HuH-7 (cell line): ENCODE results near the gene SMPD1.

Experiments
- DNase-seq: peaks from one replicate; pipeline ENCODE4 v3.0.0; 2011; ENCODE audit warnings: low spot score

The SMPD1 gene

GRCh38 chr11:6389905-6390717 lies at the start of gene SMPD1:
Gene SMPD1 (plus strand): TSS chr11:6390474. CDS start chr11:6390599, 125 bp downstream.
- DNase-seq: peak; percentile 91

- no peak for DNase-seq
Observed at GRCh38 chr11:6345366-6345765, 44.9 kb upstream of the SMPD1 start.

GRCh38 chr11:6350043-6350442 lies 40.2 kb upstream of the SMPD1 start:
- no peak for DNase-seq

GRCh38 chr11:6350486-6350885 lies 39.8 kb upstream of the SMPD1 start:
- no peak for DNase-seq

- DNase-seq: no peak
Observed at GRCh38 chr11:6351782-6352382, 38.4 kb upstream of the SMPD1 start.

- DNase-seq: peak; percentile 81
Observed at GRCh38 chr11:6353367-6353987, 36.8 kb upstream of the SMPD1 start.

DNA sequence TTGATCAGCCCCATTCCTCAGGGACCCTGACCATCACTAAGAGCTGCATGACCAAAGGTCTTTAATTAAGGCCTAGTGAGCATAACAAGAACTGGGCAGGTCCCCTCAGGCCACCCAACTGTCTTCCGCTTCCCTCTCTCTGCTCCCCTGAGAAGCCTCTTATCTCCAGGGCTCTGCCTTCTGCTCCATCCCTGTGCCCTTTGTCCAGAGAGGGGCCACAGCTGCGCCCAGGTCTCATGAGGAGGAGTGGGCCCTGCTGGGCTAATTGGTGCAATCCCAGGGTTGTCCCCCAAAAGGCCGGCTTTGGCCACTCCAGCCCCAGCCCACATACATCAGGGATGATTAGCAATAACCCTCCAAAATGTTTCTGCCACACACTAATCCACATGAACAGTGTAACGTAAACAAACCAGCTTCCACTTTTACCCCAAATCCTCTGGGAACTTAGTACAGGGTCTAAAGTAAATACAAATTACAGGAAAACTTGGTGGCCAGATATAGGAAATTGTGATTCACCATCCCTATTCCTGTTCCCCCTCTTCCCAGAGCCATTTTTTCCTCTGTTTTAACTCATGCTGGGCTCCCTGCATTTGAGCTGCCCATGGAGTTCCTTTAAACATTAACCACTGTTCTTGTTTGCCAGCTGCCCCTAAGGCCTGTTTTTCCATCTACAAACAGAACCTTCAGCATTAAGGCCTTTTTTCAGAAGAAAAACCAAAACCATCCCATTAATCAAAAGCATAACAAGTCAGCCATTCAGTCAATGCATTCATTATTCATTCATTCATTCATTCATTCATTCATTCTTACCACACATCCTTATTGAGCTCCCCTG lies 35.4 kb upstream of the SMPD1 start:
- peak; percentile 19 for DNase-seq

GRCh38 chr11:6356503-6357055 lies 33.7 kb upstream of the SMPD1 start:
- no peak for DNase-seq

- no peak for DNase-seq
Observed at GRCh38 chr11:6357222-6357621, 33.1 kb upstream of the SMPD1 start.

GRCh38 chr11:6360183-6360582 lies 30.1 kb upstream of the SMPD1 start:
- no peak for DNase-seq

DNA sequence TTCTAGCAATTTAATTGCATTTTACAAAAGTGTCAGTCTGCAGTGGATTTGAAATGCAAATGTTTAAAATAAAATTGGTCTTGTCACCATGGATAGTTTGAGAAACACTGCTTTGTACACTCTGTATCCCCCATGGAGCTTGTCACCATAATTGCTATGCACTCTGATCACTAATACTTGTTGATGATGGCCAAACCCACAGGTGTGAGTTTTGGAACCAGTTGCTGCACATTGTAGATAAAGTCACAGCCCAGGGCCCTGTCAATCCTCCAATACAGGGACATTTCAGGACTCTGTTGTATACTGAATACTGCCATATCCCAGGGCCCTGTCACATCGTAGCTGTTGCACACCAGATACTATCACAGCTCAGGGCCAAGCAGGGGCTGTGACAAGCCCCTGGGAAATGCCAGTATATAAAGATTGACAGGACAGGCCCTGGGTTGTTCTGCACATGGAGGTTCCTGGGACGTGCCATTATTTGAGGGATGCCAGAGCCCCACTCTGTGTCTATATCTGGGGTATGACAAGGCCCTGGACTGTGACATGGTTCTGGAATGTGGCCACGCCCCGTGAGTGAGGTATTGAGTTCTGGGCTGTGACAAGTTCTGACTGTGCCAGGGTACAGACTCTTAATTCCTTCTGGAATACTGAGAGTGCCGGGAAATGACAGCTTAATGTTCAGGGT lies 27.9 kb upstream of the SMPD1 start:
- DNase-seq: no peak

GRCh38 chr11:6362873-6363678 lies 27.2 kb upstream of the SMPD1 start:
- peak; percentile 79 for DNase-seq

- peak; percentile 45 for DNase-seq
Observed at GRCh38 chr11:6365659-6366058, 24.6 kb upstream of the SMPD1 start.

- DNase-seq: no peak
Observed at GRCh38 chr11:6371825-6372224, 18.4 kb upstream of the SMPD1 start.

DNA sequence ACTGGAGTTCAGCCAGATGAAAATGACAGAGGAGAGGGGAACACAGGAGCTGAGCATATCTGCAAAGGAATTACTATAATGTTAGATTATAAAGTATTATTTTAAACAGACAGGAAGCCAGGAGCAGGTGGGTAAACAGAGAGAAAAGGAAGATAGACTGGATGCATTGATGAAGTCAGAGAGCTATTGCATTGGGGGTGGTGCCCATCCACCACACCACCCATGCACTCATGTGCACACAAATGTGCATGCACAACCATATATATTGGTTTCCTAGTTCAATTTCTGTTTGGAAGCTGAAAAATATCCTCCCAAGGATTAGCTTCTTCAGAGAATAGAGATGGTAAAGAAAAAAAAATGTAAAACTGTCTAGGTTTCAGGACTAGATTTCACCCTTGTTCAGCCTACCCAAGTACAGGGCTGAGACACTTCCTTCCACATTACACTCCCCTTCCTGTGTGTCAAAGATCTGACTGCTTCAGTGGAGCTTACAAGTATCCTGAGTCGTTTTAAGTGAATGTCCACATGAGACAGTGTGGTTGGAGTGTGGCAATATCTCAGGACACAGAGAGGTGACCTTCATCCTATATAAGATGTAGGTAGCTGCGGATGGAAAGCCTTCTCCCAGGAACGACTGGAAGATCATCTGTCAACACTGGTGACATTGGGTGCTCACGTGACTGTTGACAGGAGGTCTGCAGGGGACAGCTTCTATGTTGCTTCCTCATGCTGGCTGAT lies 12.2 kb upstream of the SMPD1 start:
- no peak for DNase-seq

DNA sequence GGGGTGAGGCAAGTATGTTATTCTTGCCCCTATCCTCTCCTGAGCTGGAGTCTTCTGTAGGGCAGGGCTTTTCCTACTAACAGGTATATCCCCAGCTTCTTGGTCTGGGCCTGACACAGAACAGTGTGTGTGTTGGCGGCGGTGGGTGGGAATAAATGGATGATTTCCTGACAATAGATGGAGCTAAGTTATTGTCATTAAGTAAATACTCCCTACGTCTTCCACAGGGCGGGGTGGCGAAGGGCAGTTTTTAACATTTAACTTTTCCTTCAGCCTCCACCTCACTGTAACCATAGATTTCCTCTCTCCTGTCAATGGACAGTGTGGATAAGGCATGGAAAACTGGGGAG lies 11.7 kb upstream of the SMPD1 start:
- DNase-seq: no peak

DNA sequence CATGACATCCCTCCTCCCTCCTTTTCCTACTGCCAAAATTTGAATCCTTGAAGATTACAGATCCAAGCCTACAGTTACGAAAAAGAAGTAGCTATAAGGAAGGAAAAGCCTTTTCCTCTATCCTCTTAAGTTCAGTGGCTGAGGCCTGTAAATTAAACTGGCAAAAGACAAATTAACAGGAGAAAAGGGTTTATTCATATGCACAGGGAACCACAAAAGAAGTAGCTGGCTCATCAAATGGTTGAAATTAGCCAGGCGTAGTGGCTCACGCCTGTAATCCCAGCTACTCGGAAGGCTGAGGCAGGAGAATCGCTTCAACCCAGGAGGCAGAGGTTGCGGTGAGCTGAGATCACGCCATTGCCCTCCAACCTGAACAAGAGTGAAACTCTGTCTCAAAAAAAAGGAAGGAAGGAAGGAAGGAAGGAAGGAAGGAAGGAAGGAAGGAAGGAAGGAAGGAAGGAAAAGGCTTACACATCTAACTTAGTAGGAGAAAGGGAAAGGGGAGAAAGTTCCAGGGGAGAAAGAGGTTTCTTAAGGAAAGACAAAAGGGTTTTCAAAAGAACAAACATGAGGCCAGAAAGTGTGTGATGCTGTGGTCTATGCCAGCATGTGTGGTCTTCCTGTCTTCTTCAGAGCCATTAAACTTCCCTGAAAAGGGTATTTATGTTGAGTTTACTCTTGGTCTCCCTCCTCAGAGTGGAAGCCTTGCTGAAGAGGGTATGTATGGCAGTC lies 5.1 kb upstream of the SMPD1 start:
- no peak for DNase-seq

- DNase-seq: no peak
Observed at GRCh38 chr11:6387811-6388599, 2.3 kb upstream of the SMPD1 start.
